Neural cell (in vitro differentiated cells): Measurements from ENCODE around the gene DNMBP. TPM values are rescaled to one million over a fixed set of nuclear protein-coding genes. Genes with fewer than 3 reads are reported as not detected.

ENCODE experiments used
- H2AFZ ChIP-seq: fragments of 200-600, 300-800 bp; sonication (generic), shearing (Covaris generic); 2 replicates; pipeline ENCODE4 v1.6.0; 2014; ENCODE audit warnings: low read depth, mild to moderate bottlenecking, antibody characterized with exemption, low read length, moderate library complexity
- H3F3A ChIP-seq: fragments of 200-600 bp; shearing (Covaris generic); 2 replicates; pipeline ENCODE4 v1.6.1; 2016; ENCODE audit warnings: mild to moderate bottlenecking, moderate library complexity, mixed read lengths, antibody characterized with exemption, low read length; ENCODE audit not compliant: insufficient read depth, poor library complexity, severe bottlenecking
- H3K27ac ChIP-seq: fragments of 200-600, 300-800 bp; sonication (generic), shearing (Covaris generic); 2 replicates; pipeline ENCODE4 v1.5.1; 2014; ENCODE audit warnings: mild to moderate bottlenecking, low read length, moderate library complexity
- H3K27me3 ChIP-seq: fragments of 300-800, 200-600 bp; sonication (generic), shearing (Covaris generic); 2 replicates; pipeline ENCODE4 v1.6.0; 2014; ENCODE audit warnings: mild to moderate bottlenecking, low read depth, low read length, moderate library complexity; ENCODE audit not compliant: insufficient read depth
- H3K36me3 ChIP-seq: fragments of 300-800, 200-600 bp; sonication (generic), shearing (Covaris generic); 2 replicates; pipeline ENCODE4 v1.5.1; 2014; ENCODE audit warnings: mild to moderate bottlenecking, antibody characterized with exemption, low read length, moderate library complexity; ENCODE audit not compliant: insufficient read depth
- H3K4me2 ChIP-seq: fragments of 300-800, 200-600 bp; sonication (generic), shearing (Covaris generic); 2 replicates; pipeline ENCODE4 v1.6.0; 2014; ENCODE audit warnings: mild to moderate bottlenecking, low read length
- H3K4me3 ChIP-seq: fragments of 300-800, 200-600 bp; sonication (generic), shearing (Covaris generic); 2 replicates; pipeline ENCODE4 v1.5.1; 2014; ENCODE audit warnings: mild to moderate bottlenecking, low read length, moderate library complexity
- H3K79me2 ChIP-seq: fragments of 200-600 bp; shearing (Covaris generic); replicated peaks from 2 replicates; pipeline ENCODE4 v1.6.0; 2014; ENCODE audit warnings: mild to moderate bottlenecking, low read length, moderate library complexity; ENCODE audit not compliant: insufficient read depth
- H3K9ac ChIP-seq: fragments of 300-800, 200-600 bp; sonication (generic), shearing (Covaris generic); 2 replicates; pipeline ENCODE4 v1.6.1; 2016; ENCODE audit warnings: mild to moderate bottlenecking, low read length, mixed read lengths
- H3K9me2 ChIP-seq: fragments of 200-600 bp; shearing (Covaris generic); 2 replicates; pipeline ENCODE4 v1.6.1; 2016; ENCODE audit warnings: mild to moderate bottlenecking, low read length, mixed read lengths; ENCODE audit not compliant: insufficient read depth
- H3K9me3 ChIP-seq: fragments of 200-600, 300-800 bp; sonication (generic), shearing (Covaris generic); 2 replicates; pipeline ENCODE4 v1.6.1; 2016; ENCODE audit warnings: mild to moderate bottlenecking, mixed run types, low read length, moderate library complexity, mixed read lengths
- H4K20me1 ChIP-seq: fragments of 200-600 bp; shearing (Covaris generic); 2 replicates; pipeline ENCODE4 v1.6.1; 2016; ENCODE audit warnings: mild to moderate bottlenecking, mixed run types; ENCODE audit not compliant: insufficient read depth
- CTCF ChIP-seq: fragments of 450-650 bp; IDR thresholded peaks from 2 replicates; pipeline ENCODE4 v1.5.1; 2014; ENCODE audit warnings: antibody characterized with exemption, mild to moderate bottlenecking, moderate library complexity; ENCODE audit not compliant: poor library complexity, severe bottlenecking
- EP300 ChIP-seq: fragments of 450-650 bp; conservative IDR thresholded peaks from 2 replicates; pipeline ENCODE4 v1.6.1; 2014; ENCODE audit warnings: antibody characterized with exemption, mild to moderate bottlenecking, moderate library complexity; ENCODE audit not compliant: poor library complexity, severe bottlenecking
- EZH2 ChIP-seq: fragments of 200-600, 300-800 bp; shearing (Covaris generic), sonication (generic); IDR thresholded peaks from 2 replicates; pipeline ENCODE4 v1.6.1; 2014; ENCODE audit warnings: antibody characterized with exemption, low read length, borderline replicate concordance, mild to moderate bottlenecking; ENCODE audit not compliant: insufficient read depth, poor library complexity, severe bottlenecking
- MXI1 ChIP-seq: fragments of 450-650 bp; conservative IDR thresholded peaks from 2 replicates; pipeline ENCODE4 v1.6.1; 2014; ENCODE audit warnings: antibody characterized with exemption, mild to moderate bottlenecking; ENCODE audit not compliant: poor library complexity, severe bottlenecking
- POLR2AphosphoS5 ChIP-seq: IDR thresholded peaks from 2 replicates; pipeline ENCODE4 v1.6.1; 2012
- RAD21 ChIP-seq: fragments of 450-650 bp; conservative IDR thresholded peaks from 2 replicates; pipeline ENCODE4 v1.6.1; 2014; ENCODE audit warnings: antibody characterized with exemption, mild to moderate bottlenecking, moderate library complexity
- REST ChIP-seq: IDR thresholded peaks from 2 replicates; pipeline ENCODE4 v1.6.1; 2012; ENCODE audit warnings: borderline replicate concordance
- SMC3 ChIP-seq: fragments of 450-650 bp; conservative IDR thresholded peaks from 2 replicates; pipeline ENCODE4 v1.6.1; 2014; ENCODE audit warnings: antibody characterized with exemption, mild to moderate bottlenecking, moderate library complexity; ENCODE audit not compliant: poor library complexity
- TAF1 ChIP-seq: IDR thresholded peaks from 2 replicates; pipeline ENCODE4 v1.6.1; 2012; ENCODE audit warnings: low read depth
- polyA plus RNA-seq: library from polyadenylated mRNA; depleted of rRNA; stranded (reverse); fragments of >200 nt; gene quantifications from 2 replicates; pipeline ENCODE4 v1.2.3, GENCODE V29; 2014

The DNMBP gene
- polyA plus RNA-seq, 1 donor from 2014 or later: 2.3 TPM

- no peaks in the 10 kb centered on the region for H4K20me1 ChIP-seq
- H3K9me2 ChIP-seq: no peaks in the 10 kb centered on the region
- no peak overlapping the region for H3K27ac ChIP-seq
- H3F3A ChIP-seq: no peaks in the 10 kb centered on the region
- no peak overlapping the region for H2AFZ ChIP-seq
- H3K9ac ChIP-seq: no peak overlapping the region
- no peaks in the 10 kb centered on the region for H3K36me3 ChIP-seq
- H3K79me2 ChIP-seq: no peaks in the 10 kb centered on the region
- no peak overlapping the region for H3K4me2 ChIP-seq
- H3K4me3 ChIP-seq: no peak overlapping the region
- TF ChIP-seq SMC3 (no peak), TAF1 (no peak), POLR2AphosphoS5 (no peak), EP300 (no peak), REST (no peak), EZH2 (no peak), RAD21 (no peak), CTCF (no peak), MXI1 (no peak)
- no peaks in the 10 kb centered on the region for H3K27me3 ChIP-seq
- no peaks in the 10 kb centered on the region for H3K9me3 ChIP-seq
Measured at GRCh38 chr10:99982728-99983127, 27.0 kb downstream of the DNMBP start.

GRCh38 chr10:99981581-99982199 lies 28.1 kb downstream of the DNMBP start:
- no peak overlapping the region for H3K9ac ChIP-seq
- no peaks in the 10 kb centered on the region for H3K9me3 ChIP-seq
- H3K27ac ChIP-seq: no peak overlapping the region
- H3F3A ChIP-seq: no peaks in the 10 kb centered on the region
- H3K79me2 ChIP-seq: no peaks in the 10 kb centered on the region
- no peak overlapping the region for H2AFZ ChIP-seq
- no peaks in the 10 kb centered on the region for H3K27me3 ChIP-seq
- no peaks in the 10 kb centered on the region for H4K20me1 ChIP-seq
- H3K36me3 ChIP-seq: no peaks in the 10 kb centered on the region
- H3K4me2 ChIP-seq: no peak overlapping the region
- no peak overlapping the region for H3K4me3 ChIP-seq
- no peak for TF ChIP-seq POLR2AphosphoS5
- TF ChIP-seq RAD21: no peak
- TF ChIP-seq MXI1: no peak
- TF ChIP-seq EP300: no peak
- no peak for TF ChIP-seq SMC3
- TF ChIP-seq TAF1: no peak
- no peak for TF ChIP-seq EZH2
- no peak for TF ChIP-seq REST
- TF ChIP-seq CTCF: no peak
- H3K9me2 ChIP-seq: no peaks in the 10 kb centered on the region
